Measurements from ENCODE around the gene CRTC3.

DNA sequence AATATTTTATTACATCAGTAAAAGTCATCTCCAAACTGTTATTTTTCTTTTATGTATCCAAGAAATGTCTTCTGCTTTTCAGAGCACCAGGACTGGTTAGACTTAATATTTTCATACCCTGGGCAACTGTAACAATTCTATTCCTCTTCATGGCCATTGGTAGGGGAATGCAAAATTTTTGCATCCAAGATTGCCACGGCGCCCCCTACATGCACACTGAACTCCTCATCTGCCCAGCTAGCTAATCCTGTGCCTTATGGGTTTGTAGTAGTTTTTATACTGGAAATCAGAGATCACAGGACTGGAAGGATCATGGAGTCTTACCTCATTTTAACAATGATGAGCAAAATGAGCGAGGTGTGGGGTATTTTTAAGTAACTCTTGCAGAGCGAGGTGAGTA is 74.2 kb downstream of the CRTC3 start:
- TF ChIP-seq, protein P1, sequence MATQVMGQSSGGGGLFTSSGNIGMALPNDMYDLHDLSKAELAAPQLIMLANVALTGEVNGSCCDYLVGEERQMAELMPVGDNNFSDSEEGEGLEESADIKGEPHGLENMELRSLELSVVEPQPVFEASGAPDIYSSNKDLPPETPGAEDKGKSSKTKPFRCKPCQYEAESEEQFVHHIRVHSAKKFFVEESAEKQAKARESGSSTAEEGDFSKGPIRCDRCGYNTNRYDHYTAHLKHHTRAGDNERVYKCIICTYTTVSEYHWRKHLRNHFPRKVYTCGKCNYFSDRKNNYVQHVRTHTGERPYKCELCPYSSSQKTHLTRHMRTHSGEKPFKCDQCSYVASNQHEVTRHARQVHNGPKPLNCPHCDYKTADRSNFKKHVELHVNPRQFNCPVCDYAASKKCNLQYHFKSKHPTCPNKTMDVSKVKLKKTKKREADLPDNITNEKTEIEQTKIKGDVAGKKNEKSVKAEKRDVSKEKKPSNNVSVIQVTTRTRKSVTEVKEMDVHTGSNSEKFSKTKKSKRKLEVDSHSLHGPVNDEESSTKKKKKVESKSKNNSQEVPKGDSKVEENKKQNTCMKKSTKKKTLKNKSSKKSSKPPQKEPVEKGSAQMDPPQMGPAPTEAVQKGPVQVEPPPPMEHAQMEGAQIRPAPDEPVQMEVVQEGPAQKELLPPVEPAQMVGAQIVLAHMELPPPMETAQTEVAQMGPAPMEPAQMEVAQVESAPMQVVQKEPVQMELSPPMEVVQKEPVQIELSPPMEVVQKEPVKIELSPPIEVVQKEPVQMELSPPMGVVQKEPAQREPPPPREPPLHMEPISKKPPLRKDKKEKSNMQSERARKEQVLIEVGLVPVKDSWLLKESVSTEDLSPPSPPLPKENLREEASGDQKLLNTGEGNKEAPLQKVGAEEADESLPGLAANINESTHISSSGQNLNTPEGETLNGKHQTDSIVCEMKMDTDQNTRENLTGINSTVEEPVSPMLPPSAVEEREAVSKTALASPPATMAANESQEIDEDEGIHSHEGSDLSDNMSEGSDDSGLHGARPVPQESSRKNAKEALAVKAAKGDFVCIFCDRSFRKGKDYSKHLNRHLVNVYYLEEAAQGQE (IDR thresholded peaks at IDR 0.05; ENCODE audit: insufficient read depth in 1 of 2, low read depth in 2 of 2, low read length in 1 of 2): no peak
- TF ChIP-seq, protein P2, sequence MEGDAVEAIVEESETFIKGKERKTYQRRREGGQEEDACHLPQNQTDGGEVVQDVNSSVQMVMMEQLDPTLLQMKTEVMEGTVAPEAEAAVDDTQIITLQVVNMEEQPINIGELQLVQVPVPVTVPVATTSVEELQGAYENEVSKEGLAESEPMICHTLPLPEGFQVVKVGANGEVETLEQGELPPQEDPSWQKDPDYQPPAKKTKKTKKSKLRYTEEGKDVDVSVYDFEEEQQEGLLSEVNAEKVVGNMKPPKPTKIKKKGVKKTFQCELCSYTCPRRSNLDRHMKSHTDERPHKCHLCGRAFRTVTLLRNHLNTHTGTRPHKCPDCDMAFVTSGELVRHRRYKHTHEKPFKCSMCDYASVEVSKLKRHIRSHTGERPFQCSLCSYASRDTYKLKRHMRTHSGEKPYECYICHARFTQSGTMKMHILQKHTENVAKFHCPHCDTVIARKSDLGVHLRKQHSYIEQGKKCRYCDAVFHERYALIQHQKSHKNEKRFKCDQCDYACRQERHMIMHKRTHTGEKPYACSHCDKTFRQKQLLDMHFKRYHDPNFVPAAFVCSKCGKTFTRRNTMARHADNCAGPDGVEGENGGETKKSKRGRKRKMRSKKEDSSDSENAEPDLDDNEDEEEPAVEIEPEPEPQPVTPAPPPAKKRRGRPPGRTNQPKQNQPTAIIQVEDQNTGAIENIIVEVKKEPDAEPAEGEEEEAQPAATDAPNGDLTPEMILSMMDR (IDR thresholded peaks at IDR 0.05): peak; percentile 71
- TF ChIP-seq POLR2AphosphoS5 (IDR thresholded peaks at IDR 0.05; ENCODE audit: low read depth, low read length) (no peak), SIN3A (IDR thresholded peaks at IDR 0.05; ENCODE audit: borderline replicate concordance, insufficient read depth, low read depth, low read length) (no peak)

Data from Panc1 (cell line).